ENCODE measurements around the gene DCLK2.

GRCh38 chr4:150150629-150151062, 72.4 kb downstream of the DCLK2 start:
- no peak for TF ChIP-seq POLR2A (IDR thresholded peaks at IDR 0.05; ENCODE audit: low read length)
- no peak for TF ChIP-seq GATA1 (IDR thresholded peaks at IDR 0.05; ENCODE audit: low read depth, low read length)

Data from erythroblast (primary cell).